KMS-11 (cell line): Measurements from ENCODE around the gene MYT1.

Experiments
- H2AFZ ChIP-seq: fragments of 200-600 bp; sonication (generic); 2 replicates; pipeline ENCODE4 v1.6.1; 2016; ENCODE audit warnings: antibody characterized with exemption, mixed run types, low read depth
- H3K27ac ChIP-seq: fragments of 200-600 bp; sonication (generic); 2 replicates; pipeline ENCODE4 v1.6.1; 2016; ENCODE audit warnings: mild to moderate bottlenecking, mixed run types
- H3K27me3 ChIP-seq: fragments of 200-600 bp; sonication (generic); 2 replicates; pipeline ENCODE4 v1.6.1; 2017; ENCODE audit warnings: mild to moderate bottlenecking, low read depth, mixed run types, moderate library complexity; ENCODE audit not compliant: insufficient read depth
- H3K36me3 ChIP-seq: fragments of 200-600 bp; sonication (generic); 2 replicates; pipeline ENCODE4 v1.6.1; 2017; ENCODE audit warnings: mild to moderate bottlenecking, mixed run types; ENCODE audit not compliant: insufficient read depth
- H3K4me1 ChIP-seq: fragments of 200-600 bp; sonication (generic); 2 replicates; pipeline ENCODE4 v1.6.1; 2016; ENCODE audit warnings: mild to moderate bottlenecking, low read depth, mixed run types; ENCODE audit not compliant: poor library complexity, severe bottlenecking
- H3K4me2 ChIP-seq: fragments of 200-600 bp; sonication (generic); 2 replicates; pipeline ENCODE4 v1.7.0; 2016; ENCODE audit warnings: mild to moderate bottlenecking, mixed run types
- H3K4me3 ChIP-seq: fragments of 200-600 bp; sonication (generic); IDR thresholded peaks from 2 replicates; pipeline ENCODE4 v1.6.1; 2017; ENCODE audit warnings: low read depth, low read length, mixed read lengths; ENCODE audit not compliant: insufficient read depth
- H3K79me2 ChIP-seq: fragments of 200-600 bp; sonication (generic); 2 replicates; pipeline ENCODE4 v1.6.1; 2016; ENCODE audit warnings: low read depth, mixed run types; ENCODE audit not compliant: insufficient read depth
- H3K9ac ChIP-seq: fragments of 200-600 bp; sonication (generic); 2 replicates; pipeline ENCODE4 v1.6.1; 2016; ENCODE audit warnings: mild to moderate bottlenecking, mixed run types
- H4K20me1 ChIP-seq: fragments of 200-600 bp; sonication (generic); 2 replicates; pipeline ENCODE4 v1.6.1; 2016; ENCODE audit warnings: mild to moderate bottlenecking, mixed run types; ENCODE audit not compliant: insufficient read depth
- TF ChIP-seq, protein P1 (sequence below): fragments of 200-600 bp; sonication (generic); conservative IDR thresholded peaks from 2 replicates; pipeline ENCODE4 v1.6.1; 2017; ENCODE audit warnings: low read depth, mild to moderate bottlenecking, antibody characterized with exemption, low read length, moderate library complexity, mixed read lengths

The MYT1 gene

DNA sequence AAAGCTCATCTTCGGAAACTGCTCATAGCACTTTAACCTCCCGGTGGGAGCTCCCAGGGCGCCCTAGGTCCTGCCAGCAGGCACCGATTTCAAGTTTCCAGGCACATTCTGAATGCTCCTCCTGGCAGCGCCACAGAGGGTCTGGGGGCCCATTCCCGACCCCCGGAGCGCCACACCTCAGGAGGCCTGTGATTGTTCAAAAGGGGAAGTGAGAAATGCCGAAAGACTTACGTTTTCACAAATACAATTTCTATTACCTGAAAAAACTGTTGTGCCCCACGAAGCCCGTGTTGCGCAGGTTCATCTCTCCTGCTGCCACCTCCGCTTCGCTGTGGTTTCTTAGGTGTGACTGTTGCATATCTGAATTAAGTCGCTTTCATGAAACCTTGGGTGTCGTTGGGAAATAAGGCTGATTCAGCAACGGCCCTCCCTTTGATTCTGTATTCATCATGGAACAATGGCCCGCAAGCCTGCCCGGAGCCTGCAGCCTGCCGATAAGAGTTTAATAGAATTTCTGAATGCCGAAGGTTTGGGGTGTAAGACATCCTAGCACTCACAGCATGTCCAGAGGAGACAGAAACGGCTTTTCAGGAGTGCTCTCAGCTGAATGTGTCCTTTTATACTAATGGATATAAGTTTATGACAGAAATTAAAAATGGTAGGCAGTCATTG lies 1.9 kb upstream of the MYT1 start:
- no peaks in the 10 kb centered on the region for H3K79me2 ChIP-seq
- no peak overlapping the region for H3K27ac ChIP-seq
- TF ChIP-seq, protein P1, sequence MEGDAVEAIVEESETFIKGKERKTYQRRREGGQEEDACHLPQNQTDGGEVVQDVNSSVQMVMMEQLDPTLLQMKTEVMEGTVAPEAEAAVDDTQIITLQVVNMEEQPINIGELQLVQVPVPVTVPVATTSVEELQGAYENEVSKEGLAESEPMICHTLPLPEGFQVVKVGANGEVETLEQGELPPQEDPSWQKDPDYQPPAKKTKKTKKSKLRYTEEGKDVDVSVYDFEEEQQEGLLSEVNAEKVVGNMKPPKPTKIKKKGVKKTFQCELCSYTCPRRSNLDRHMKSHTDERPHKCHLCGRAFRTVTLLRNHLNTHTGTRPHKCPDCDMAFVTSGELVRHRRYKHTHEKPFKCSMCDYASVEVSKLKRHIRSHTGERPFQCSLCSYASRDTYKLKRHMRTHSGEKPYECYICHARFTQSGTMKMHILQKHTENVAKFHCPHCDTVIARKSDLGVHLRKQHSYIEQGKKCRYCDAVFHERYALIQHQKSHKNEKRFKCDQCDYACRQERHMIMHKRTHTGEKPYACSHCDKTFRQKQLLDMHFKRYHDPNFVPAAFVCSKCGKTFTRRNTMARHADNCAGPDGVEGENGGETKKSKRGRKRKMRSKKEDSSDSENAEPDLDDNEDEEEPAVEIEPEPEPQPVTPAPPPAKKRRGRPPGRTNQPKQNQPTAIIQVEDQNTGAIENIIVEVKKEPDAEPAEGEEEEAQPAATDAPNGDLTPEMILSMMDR, result no peak
- no peak overlapping the region for H3K4me2 ChIP-seq
- H3K4me3 ChIP-seq, result no peak overlapping the region
- no peak overlapping the region for H3K9ac ChIP-seq
- no peak overlapping the region for H2AFZ ChIP-seq
- no peaks in the 10 kb centered on the region for H3K36me3 ChIP-seq
- no peaks in the 10 kb centered on the region for H3K4me1 ChIP-seq
- H3K27me3 ChIP-seq, result peaks cover 88% of the 10 kb centered on the region
- no peaks in the 10 kb centered on the region for H4K20me1 ChIP-seq

DNA sequence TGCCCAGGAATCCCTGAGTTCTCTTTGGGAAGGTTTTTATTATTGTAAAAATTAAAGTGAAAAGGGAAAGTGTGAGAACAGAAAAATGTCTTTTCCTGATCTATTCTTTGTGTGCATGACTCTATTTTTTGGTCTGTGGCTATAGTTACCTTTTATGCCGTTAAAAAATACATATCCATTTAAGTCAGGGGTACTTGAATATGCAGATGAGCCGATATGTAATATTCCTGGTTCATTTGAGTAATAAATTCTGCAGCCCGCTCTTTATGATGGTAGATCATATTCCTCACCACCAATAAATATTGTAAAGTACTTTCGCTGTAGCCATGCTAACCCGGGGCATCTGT lies 503 bp upstream of the MYT1 start:
- TF ChIP-seq, protein P1, result no peak
- Histone ChIP-seq H4K20me1 (no peaks in the 10 kb centered on the region), H3K36me3 (no peaks in the 10 kb centered on the region), H3K4me1 (no peaks in the 10 kb centered on the region), H3K27ac (no peak overlapping the region), H3K27me3 (peaks cover 99% of the 10 kb centered on the region), H3K4me3 (no peak overlapping the region), H3K4me2 (no peak overlapping the region), H3K9ac (no peak overlapping the region), H3K79me2 (no peaks in the 10 kb centered on the region), H2AFZ (no peak overlapping the region)

- Histone ChIP-seq H2AFZ (no peak overlapping the region), H3K36me3 (no peaks in the 10 kb centered on the region), H3K79me2 (no peaks in the 10 kb centered on the region), H3K9ac (no peak overlapping the region), H3K4me2 (no peak overlapping the region), H3K27ac (no peak overlapping the region), H3K4me1 (no peaks in the 10 kb centered on the region), H4K20me1 (no peaks in the 10 kb centered on the region), H3K27me3 (peaks cover 98% of the 10 kb centered on the region), H3K4me3 (no peak overlapping the region)
- TF ChIP-seq, protein P1, result no peak
These were observed 1.8 kb downstream of the MYT1 start for GRCh38 chr20:64165866-64166600.

DNA sequence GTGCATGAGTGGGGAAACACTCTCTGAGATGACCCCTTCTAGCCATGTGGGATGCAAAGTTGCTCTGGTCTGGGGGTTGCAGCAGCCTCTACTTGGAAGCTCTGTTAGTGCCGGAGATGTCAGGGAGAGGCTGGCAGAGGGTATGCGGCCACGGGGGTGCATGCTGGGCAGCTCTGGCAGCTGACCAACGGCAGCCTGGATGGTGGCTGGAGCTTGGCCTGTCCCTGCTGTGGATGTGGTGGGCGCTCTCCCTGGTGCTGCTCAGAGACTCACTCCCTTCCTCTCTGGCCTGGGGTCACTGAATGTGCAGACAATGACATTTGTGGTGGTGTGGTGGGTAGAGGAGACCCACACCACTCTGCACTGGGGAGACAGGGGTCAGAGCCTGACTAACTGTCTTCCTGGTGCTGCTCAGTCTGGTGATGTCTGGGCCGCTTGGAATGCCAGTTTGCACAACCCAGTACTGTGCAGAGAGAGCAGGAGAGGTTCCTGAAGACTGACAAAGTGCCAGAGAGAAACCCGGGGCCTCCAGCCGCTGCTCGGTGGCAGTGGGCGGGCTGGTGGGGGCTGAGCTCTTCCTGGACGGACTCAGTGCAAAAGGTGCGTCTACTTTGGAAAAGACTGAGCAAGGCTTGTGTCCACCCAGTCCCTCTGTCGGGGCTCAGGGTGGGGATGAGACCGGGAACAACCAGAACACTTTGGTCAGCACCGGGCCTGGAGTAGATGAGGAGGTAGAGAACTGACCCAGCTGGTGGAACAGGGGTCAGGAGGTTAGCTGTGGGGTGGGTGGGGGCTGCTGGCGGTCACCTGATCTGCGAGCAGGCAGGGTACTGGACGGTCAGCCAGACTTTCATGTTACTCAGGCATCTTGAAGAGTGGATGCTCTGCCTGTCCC lies 2.7 kb downstream of the MYT1 start:
- TF ChIP-seq, protein P1, result no peak
- Histone ChIP-seq H3K9ac (no peak overlapping the region), H2AFZ (no peak overlapping the region), H4K20me1 (no peaks in the 10 kb centered on the region), H3K36me3 (no peaks in the 10 kb centered on the region), H3K79me2 (no peaks in the 10 kb centered on the region), H3K4me3 (no peak overlapping the region), H3K27me3 (peaks cover 96% of the 10 kb centered on the region), H3K27ac (no peak overlapping the region), H3K4me2 (no peak overlapping the region), H3K4me1 (no peaks in the 10 kb centered on the region)
